Measurements from ENCODE around the gene ATP8A2.

ATP8A2 gene

GRCh38 chr13:25971459-25972145 lies 599.8 kb downstream of the ATP8A2 start:
- no peak for DNase-seq (ENCODE audit: low read depth)
- TF ChIP-seq CTCF (IDR thresholded peaks at IDR 0.05; ENCODE audit: insufficient read depth, low read depth, low read length, missing control alignments): no peak
- H3K4me3 ChIP-seq (ENCODE audit: low read length): no peak overlapping the region

- TF ChIP-seq CTCF (IDR thresholded peaks at IDR 0.05; ENCODE audit: insufficient read depth, low read depth, low read length, missing control alignments): no peak
- H3K4me3 ChIP-seq (ENCODE audit: low read length): no peak overlapping the region
Measured at GRCh38 chr13:25973085-25973484, 601.3 kb downstream of the ATP8A2 start.

GRCh38 chr13:25973576-25973975 lies 601.8 kb downstream of the ATP8A2 start:
- no peak for TF ChIP-seq CTCF (IDR thresholded peaks at IDR 0.05; ENCODE audit: insufficient read depth, low read depth, low read length, missing control alignments)
- no peak overlapping the region for H3K4me3 ChIP-seq (ENCODE audit: low read length)
- DNase-seq (ENCODE audit: low read depth): no peak

More at GRCh38 chr13:25973085-25973484, 601.3 kb downstream of the ATP8A2 start:
- no peak for DNase-seq (ENCODE audit: low read depth)

GRCh38 chr13:25977216-25977615 lies 605.4 kb downstream of the ATP8A2 start:
- H3K4me3 ChIP-seq (ENCODE audit: low read length): no peak overlapping the region
- TF ChIP-seq CTCF (IDR thresholded peaks at IDR 0.05; ENCODE audit: insufficient read depth, low read depth, low read length, missing control alignments): no peak
- peak; percentile 60 for DNase-seq (ENCODE audit: low read depth)

GRCh38 chr13:25977671-25978070 lies 605.9 kb downstream of the ATP8A2 start:
- no peak for DNase-seq (ENCODE audit: low read depth)
- no peak for TF ChIP-seq CTCF (IDR thresholded peaks at IDR 0.05; ENCODE audit: insufficient read depth, low read depth, low read length, missing control alignments)
- H3K4me3 ChIP-seq (ENCODE audit: low read length): no peak overlapping the region

GRCh38 chr13:25978961-25979360 lies 607.2 kb downstream of the ATP8A2 start:
- DNase-seq (ENCODE audit: low read depth): no peak
- TF ChIP-seq CTCF (IDR thresholded peaks at IDR 0.05; ENCODE audit: insufficient read depth, low read depth, low read length, missing control alignments): no peak
- H3K4me3 ChIP-seq (ENCODE audit: low read length): no peak overlapping the region

- no peak overlapping the region for H3K4me3 ChIP-seq (ENCODE audit: low read length)
- DNase-seq (ENCODE audit: low read depth): no peak
- TF ChIP-seq CTCF (IDR thresholded peaks at IDR 0.05; ENCODE audit: insufficient read depth, low read depth, low read length, missing control alignments): no peak
Measured at GRCh38 chr13:25979371-25979770, 607.6 kb downstream of the ATP8A2 start.
